ENCODE data around the gene CD248.
A peak's percentile ranks its signal among the peaks of the same experiment; 100 is the strongest.

Gene CD248

DNA sequence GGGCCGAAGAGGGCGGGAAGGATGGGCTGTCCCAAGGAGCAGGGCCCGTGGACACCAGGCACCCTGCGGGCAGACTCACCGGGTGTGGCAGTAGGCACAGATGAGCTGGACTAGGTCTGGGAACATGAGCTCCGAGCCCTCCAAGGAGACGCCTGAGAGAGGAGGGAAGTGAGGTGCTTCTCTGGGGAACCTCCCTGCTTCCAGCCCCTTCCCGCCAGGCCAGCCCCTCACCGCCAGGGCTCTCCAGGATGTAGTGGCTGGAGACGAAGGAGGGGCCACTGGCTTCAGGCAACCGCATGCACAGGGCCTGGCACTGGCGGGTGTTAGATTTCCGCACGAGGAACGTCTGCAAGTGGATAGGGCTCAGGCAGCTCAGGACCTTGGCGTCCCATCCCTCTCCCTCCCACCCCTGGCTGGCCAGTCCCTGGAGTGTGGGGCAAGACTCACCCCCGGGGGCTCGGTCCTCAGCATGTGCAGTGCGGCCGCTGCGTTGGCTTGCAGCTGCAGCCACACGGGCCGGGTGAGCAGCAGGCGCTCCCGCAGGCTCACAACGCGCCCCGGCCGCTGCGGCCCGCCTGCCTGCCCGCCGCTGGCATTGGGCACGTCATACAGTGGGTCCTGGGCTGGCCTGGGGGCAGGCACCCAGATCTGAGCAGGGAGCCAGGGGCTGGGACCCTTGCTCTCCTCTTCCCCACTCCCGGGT lies 18.8 kb upstream of the CD248 start:
- TF ChIP-seq, protein P1, sequence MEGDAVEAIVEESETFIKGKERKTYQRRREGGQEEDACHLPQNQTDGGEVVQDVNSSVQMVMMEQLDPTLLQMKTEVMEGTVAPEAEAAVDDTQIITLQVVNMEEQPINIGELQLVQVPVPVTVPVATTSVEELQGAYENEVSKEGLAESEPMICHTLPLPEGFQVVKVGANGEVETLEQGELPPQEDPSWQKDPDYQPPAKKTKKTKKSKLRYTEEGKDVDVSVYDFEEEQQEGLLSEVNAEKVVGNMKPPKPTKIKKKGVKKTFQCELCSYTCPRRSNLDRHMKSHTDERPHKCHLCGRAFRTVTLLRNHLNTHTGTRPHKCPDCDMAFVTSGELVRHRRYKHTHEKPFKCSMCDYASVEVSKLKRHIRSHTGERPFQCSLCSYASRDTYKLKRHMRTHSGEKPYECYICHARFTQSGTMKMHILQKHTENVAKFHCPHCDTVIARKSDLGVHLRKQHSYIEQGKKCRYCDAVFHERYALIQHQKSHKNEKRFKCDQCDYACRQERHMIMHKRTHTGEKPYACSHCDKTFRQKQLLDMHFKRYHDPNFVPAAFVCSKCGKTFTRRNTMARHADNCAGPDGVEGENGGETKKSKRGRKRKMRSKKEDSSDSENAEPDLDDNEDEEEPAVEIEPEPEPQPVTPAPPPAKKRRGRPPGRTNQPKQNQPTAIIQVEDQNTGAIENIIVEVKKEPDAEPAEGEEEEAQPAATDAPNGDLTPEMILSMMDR (conservative IDR thresholded peaks at IDR 0.05; ENCODE audit: low read depth, low read length): no peak
- peak overlapping the region; percentile 65 for H3K4me3 ChIP-seq (ENCODE audit: low read depth, low read length)

DNA sequence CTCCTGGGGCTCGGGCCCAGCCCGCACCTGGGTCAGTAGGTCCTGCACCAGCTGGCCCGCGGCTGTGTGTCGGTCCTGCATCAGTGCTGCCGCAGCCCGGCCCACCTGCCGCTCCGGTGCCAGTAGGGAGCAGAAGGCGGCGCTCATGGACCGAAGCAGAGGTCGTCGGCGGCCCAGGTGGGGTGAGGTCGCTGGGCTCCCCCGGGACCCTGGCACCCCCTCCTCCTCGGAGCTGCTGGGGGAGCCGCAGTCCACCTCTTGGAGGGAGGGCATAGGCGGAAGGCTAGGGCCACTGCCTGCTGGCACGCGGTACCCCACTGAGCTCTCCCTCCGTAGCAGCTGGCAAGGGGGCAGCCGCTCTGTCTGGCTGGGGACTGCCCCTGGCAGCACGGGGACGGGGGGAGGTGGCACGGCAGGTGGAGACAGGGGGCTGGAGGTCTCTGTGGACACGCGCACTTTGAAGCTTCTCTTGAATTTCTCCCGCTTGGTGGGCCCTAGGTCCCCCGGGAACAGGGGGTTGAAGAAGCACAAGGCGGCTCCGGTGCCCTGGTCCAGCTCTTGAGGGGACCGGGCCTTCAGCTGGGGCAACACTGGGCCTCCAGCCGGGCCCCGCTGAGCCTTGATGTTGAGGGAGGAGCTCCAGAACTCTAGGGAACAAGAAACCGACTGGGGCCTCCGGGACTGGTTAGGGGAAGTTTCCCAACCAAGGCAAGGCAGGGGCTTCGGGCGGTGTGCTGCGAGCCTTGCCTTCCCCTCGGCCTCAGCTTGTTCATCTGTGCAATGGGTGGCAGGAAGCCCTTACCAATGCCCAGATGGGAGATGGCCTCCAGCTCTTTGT lies 18.0 kb upstream of the CD248 start:
- TF ChIP-seq, protein P1 (conservative IDR thresholded peaks at IDR 0.05; ENCODE audit: low read depth, low read length): no peak
- H3K4me3 ChIP-seq (ENCODE audit: low read depth, low read length): peak overlapping the region; percentile 65
- peak; percentile 52 for DNase-seq (ENCODE audit: low read depth)

More for the DNA sequence above, 18.8 kb upstream of the CD248 start:
- peak; percentile 84 for DNase-seq (ENCODE audit: low read depth)

DNA sequence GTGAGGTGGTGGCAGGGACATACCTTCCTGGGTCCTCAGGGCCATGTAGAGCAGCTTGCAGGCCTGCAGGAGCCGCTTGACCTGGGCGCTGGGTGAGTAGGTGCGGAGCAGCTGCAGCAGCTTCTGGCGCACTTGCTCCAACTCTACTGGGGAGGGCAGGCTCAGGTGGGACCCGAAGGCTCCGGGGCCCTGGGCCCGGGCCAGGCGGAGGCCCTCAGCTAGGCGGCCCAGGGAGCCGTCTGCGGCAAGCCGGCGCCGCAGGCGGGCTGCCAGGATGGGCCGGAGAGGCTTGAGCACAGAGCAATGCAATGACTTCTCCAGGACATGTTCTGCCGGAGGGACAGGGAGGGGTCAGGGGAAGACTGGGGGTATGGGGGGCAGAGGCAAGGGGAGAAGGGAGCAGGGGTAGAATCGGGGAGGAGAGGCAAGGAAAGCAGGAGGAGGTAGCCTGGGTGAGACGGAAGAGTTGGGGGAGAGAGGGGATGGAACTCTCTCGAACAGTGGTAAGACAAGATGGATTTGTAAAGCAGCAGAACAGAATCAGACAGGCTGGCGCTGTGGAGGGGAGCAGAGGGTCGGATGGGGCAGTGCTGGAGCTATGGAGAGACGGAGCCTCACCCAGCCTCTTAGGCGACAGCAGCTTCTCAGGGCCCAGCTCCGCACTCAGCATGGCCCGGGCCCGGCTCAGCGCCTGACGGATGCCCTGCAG lies 17.2 kb upstream of the CD248 start:
- DNase-seq (ENCODE audit: low read depth): no peak
- TF ChIP-seq, protein P1 (conservative IDR thresholded peaks at IDR 0.05; ENCODE audit: low read depth, low read length): no peak
- peak overlapping the region; percentile 65 for H3K4me3 ChIP-seq (ENCODE audit: low read depth, low read length)

DNA sequence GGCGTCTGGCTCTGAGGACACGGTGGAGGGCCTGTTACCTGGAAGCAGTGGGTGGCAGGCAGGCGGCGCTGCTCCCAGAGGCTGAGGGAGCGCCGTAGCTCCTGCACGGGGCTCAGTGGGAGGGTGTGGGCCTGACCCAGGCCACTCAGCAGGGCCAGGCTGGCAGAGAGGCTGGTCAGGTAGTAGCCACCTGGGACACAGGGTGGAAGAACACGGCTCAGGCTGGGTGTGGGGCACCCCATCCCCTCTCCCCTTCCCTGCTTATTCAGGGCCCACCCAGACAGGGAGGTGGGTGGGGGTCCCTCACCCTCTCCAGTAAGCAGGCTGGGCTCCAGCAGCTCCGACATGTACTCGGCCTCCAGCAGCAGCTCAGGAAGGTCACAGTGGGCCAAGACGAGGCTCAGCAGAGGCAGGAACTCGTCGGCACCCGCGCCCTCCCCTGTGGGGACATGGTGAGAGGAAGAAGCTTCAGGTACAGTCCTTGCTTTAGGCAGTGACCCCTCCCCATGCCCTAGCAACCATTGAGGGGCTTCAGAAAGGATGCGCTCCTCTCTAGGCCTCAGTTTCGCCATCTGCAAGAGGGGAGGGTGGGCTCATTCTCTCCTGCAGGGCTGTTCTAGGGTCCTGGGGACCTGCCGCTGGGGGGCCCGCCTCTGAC lies 16.5 kb upstream of the CD248 start:
- TF ChIP-seq, protein P1 (conservative IDR thresholded peaks at IDR 0.05; ENCODE audit: low read depth, low read length): no peak
- no peak overlapping the region for H3K4me3 ChIP-seq (ENCODE audit: low read depth, low read length)

DNA sequence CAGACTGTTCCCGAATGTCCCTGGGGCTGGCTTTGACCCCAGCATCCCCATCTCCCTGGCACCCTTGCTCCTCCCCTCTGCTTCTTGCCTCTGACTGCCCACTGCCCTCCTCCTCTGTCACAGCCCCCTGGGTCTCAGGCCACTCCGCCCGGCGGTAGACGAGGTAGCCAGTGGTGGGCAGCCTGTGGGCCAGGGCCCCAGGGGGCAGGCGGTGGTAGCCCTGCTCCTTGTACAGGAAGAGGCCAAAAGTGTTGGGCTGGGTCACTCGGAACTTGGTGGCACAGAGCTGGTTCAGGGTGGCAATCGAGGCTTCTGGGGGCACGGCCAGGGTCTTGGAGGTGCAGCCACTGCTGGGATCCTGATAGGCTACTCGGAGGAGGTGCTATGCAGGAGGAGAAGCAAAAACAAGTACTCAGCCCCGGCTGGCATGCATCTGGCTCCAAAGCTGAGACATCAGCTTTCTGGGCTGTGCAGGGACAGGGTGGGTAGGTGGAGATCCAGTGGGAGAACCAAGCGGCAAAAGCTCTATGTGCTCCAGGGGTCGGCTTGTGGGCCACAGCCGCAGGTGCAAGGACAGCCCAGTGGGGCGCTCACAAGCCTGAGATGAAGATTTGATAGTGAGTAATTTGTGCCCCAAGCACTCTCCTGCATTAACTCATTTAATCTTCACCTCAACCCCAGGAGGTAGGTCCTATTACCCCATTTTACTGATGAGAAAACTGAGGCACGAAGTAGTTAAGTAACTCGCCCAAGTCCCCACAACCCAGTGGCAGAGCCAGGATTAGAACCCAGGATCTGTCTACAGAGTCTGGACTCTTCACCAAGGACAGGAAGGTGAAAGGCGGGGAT lies 15.8 kb upstream of the CD248 start:
- H3K4me3 ChIP-seq (ENCODE audit: low read depth, low read length): no peak overlapping the region
- TF ChIP-seq, protein P1 (conservative IDR thresholded peaks at IDR 0.05; ENCODE audit: low read depth, low read length): no peak
- no peak for DNase-seq (ENCODE audit: low read depth)

More for the DNA sequence above, 16.5 kb upstream of the CD248 start:
- no peak for DNase-seq (ENCODE audit: low read depth)
